NOMO-1 treated with dmso at 0.1 percent for 144 hours (cell line): ENCODE results near the gene ZNF415.
"Not testable (repeated sequence)": the region's sequence is repeated elsewhere in the genome, so short reads cannot be mapped to it uniquely, and the experiment has no call there.

ENCODE experiments used
- DNase-seq: peaks from one replicate; lab custom pipeline; 2025; ENCODE audit not compliant: unreplicated experiment; lab: John Stamatoyannopoulos, UW

Gene ZNF415

GRCh38 chr19:53132141-53132991, at the start of gene ZNF415:
ZNF415 (minus strand) TSS chr19:53132910; CDS start chr19:53122676, 10,234 bp downstream.
- no peak for DNase-seq

GRCh38 chr19:53182202-53182601, 49.5 kb upstream of the ZNF415 start:
- DNase-seq: no peak

- no peak for DNase-seq
Observed at GRCh38 chr19:53177986-53178385, 45.3 kb upstream of the ZNF415 start.

- no peak for DNase-seq
Observed at GRCh38 chr19:53172889-53173288, 40.2 kb upstream of the ZNF415 start.

- no peak for DNase-seq
Observed at GRCh38 chr19:53165691-53166091, 33.0 kb upstream of the ZNF415 start.

- DNase-seq: no peak
Observed at GRCh38 chr19:53161123-53161522, 28.4 kb upstream of the ZNF415 start.

GRCh38 chr19:53160350-53160749, 27.6 kb upstream of the ZNF415 start:
- DNase-seq: no peak

- no peak for DNase-seq
Observed at GRCh38 chr19:53158119-53158656, 25.5 kb upstream of the ZNF415 start.

GRCh38 chr19:53157626-53158025, 24.9 kb upstream of the ZNF415 start:
- DNase-seq: no peak

- DNase-seq: no peak
Observed at GRCh38 chr19:53156850-53157249, 24.1 kb upstream of the ZNF415 start.

- no peak for DNase-seq
Observed at GRCh38 chr19:53147645-53148044, 14.9 kb upstream of the ZNF415 start.

- DNase-seq: no peak
Observed at GRCh38 chr19:53140351-53140750, 7.6 kb upstream of the ZNF415 start.

- no peak for DNase-seq
Observed at GRCh38 chr19:53136432-53136831, 3.7 kb upstream of the ZNF415 start.

GRCh38 chr19:53131727-53132126, 983 bp downstream of the ZNF415 start:
- DNase-seq: no peak

GRCh38 chr19:53131085-53131590, 1.6 kb downstream of the ZNF415 start:
- DNase-seq: no peak

GRCh38 chr19:53130506-53130905, 2.2 kb downstream of the ZNF415 start:
- DNase-seq: no peak

- DNase-seq: not testable (repeated sequence)
Observed at GRCh38 chr19:53126733-53127526, 5.8 kb downstream of the ZNF415 start.

GRCh38 chr19:53123400-53123799, 9.3 kb downstream of the ZNF415 start:
- no peak for DNase-seq

GRCh38 chr19:53112286-53112685, 20.4 kb downstream of the ZNF415 start:
- DNase-seq: no peak

GRCh38 chr19:53109527-53109926, 23.2 kb downstream of the ZNF415 start:
- no peak for DNase-seq
